Omental fat pad (tissue), 4 donors: ENCODE measurements around the gene TOX2. TPM values are rescaled to one million over a fixed set of nuclear protein-coding genes. Genes with fewer than 3 reads are reported as not detected.

Experiments
- ATAC-seq: fragments of 150-250 bp; one replicate; pipeline ENCODE4 v1.9.1; 2016; ENCODE audit warnings: mild to moderate bottlenecking, moderate library complexity; ENCODE audit not compliant: low FRiP score
- DNase-seq: peaks from one replicate; pipeline ENCODE4 v3.0.0-alpha.2; 2019; ENCODE audit warnings: low spot score
- CTCF ChIP-seq, 3 donors: fragments of 450-650 bp; IDR thresholded peaks; one replicate each; pipeline ENCODE4 v1.5.1; 2016 to 2017; ENCODE audit warnings: antibody characterized with exemption in 3 of 3, mild to moderate bottlenecking in 3 of 3, moderate library complexity in 2 of 3
- total RNA-seq, 4 donors: library from RNA; depleted of rRNA; stranded (reverse); fragments of >200 nt; gene quantifications; one replicate each; pipeline ENCODE4 v1.1.0, GENCODE V29; 2016

Gene TOX2
- 1 to 10 TPM in 2 of 4 donors, under 1 TPM in 2; 0.44 to 7.1 (median 1.0) TPM for total RNA-seq

GRCh38 chr20:43914311-43915210 is at the start of gene TOX2:
Gene TOX2, plus strand, starts transcription at chr20:43914852. Its CDS starts 40 bp downstream, at chr20:43914892.
- TF ChIP-seq CTCF (IDR thresholded peaks at IDR 0.05) = no peak
- DNase-seq = no peak
- ATAC-seq = no peak

- ATAC-seq = no peak
- DNase-seq = no peak
- TF ChIP-seq CTCF (IDR thresholded peaks at IDR 0.05) = no peak
These were observed 46.6 kb upstream of the TOX2 start for GRCh38 chr20:43868091-43868490.

GRCh38 chr20:43870484-43870883 is 44.2 kb upstream of the TOX2 start:
- ATAC-seq (no peak), DNase-seq (no peak)
- TF ChIP-seq CTCF (IDR thresholded peaks at IDR 0.05) = no peak

GRCh38 chr20:43878776-43879175 is 35.9 kb upstream of the TOX2 start:
- ATAC-seq = no peak
- no peak for DNase-seq
- no peak for TF ChIP-seq CTCF (IDR thresholded peaks at IDR 0.05)

- no peak for TF ChIP-seq CTCF (IDR thresholded peaks at IDR 0.05)
- ATAC-seq = no peak
These were observed 20.7 kb upstream of the TOX2 start for GRCh38 chr20:43893930-43894329.

GRCh38 chr20:43894491-43894890 is 20.2 kb upstream of the TOX2 start:
- DNase-seq (no peak), ATAC-seq (no peak)
- TF ChIP-seq CTCF (IDR thresholded peaks at IDR 0.05) = no peak

More at GRCh38 chr20:43893930-43894329, 20.7 kb upstream of the TOX2 start:
- DNase-seq = no peak

GRCh38 chr20:43895235-43895634 is 19.4 kb upstream of the TOX2 start:
- ATAC-seq = no peak

More at GRCh38 chr20:43895235-43895634, 19.4 kb upstream of the TOX2 start:
- TF ChIP-seq CTCF (IDR thresholded peaks at IDR 0.05) = no peak
- DNase-seq = no peak
